Astrocyte (in vitro differentiated cells and primary cell): ENCODE data around the gene PARK7. TPM values are rescaled to one million over a fixed set of nuclear protein-coding genes. Genes with fewer than 3 reads are reported as not detected.

ENCODE experiments used
- DNase-seq: peaks from one replicate; pipeline ENCODE4 v3.0.0-alpha.2; 2010; ENCODE audit warnings: low read depth
- FAIRE-seq: peaks from 2 replicates; lab custom pipeline; 2011; peaks lifted over from hg19 to GRCh38; lab: Jason Lieb, UNC
- H2AFZ ChIP-seq: 2 replicates; pipeline ENCODE4 v1.6.0; 2012; ENCODE audit warnings: low read depth, low read length, inconsistent platforms
- H3K27ac ChIP-seq: 2 replicates; pipeline ENCODE4 v1.5.1; 2011; ENCODE audit warnings: low read depth, low read length, inconsistent platforms
- H3K27me3 ChIP-seq: 2 replicates; pipeline ENCODE4 v1.6.0; 2011; ENCODE audit warnings: low read length, inconsistent platforms; ENCODE audit not compliant: insufficient read depth
- H3K36me3 ChIP-seq: 2 replicates; pipeline ENCODE4 v1.5.1; 2011; ENCODE audit warnings: low read length, inconsistent platforms; ENCODE audit not compliant: insufficient read depth
- H3K4me1 ChIP-seq: 2 replicates; pipeline ENCODE4 v1.5.1; 2011; ENCODE audit warnings: low read length, inconsistent platforms; ENCODE audit not compliant: insufficient read depth
- H3K4me2 ChIP-seq: 2 replicates; pipeline ENCODE4 v1.6.0; 2012; ENCODE audit warnings: low read length, inconsistent platforms
- H3K4me3 ChIP-seq: 2 replicates; pipeline ENCODE4 v1.5.1; 2011; ENCODE audit warnings: low read depth, mild to moderate bottlenecking, low read length, inconsistent platforms; ENCODE audit not compliant: insufficient read depth
- H3K79me2 ChIP-seq: 2 replicates; pipeline ENCODE4 v1.6.0; 2012; ENCODE audit warnings: mild to moderate bottlenecking, low read length, inconsistent platforms; ENCODE audit not compliant: insufficient read depth
- H3K9ac ChIP-seq: 2 replicates; pipeline ENCODE4 v1.6.0; 2012; ENCODE audit warnings: mild to moderate bottlenecking, low read length, inconsistent platforms
- H3K9me3 ChIP-seq: 2 replicates; pipeline ENCODE4 v1.5.1; 2012; ENCODE audit warnings: low read depth, mild to moderate bottlenecking, low read length, inconsistent platforms; ENCODE audit not compliant: insufficient read depth
- H4K20me1 ChIP-seq: 2 replicates; pipeline ENCODE4 v1.6.0; 2012; ENCODE audit warnings: low read length, inconsistent platforms; ENCODE audit not compliant: insufficient read depth
- H3K27ac Mint-ChIP-seq: one replicate; pipeline ENCODE4 v1.8.0; 2021; ENCODE audit warnings: mild to moderate bottlenecking, mixed read lengths; ENCODE audit not compliant: unreplicated experiment
- H3K27me3 Mint-ChIP-seq: one replicate; pipeline ENCODE4 v1.8.0; 2021; ENCODE audit warnings: low read depth, mixed read lengths; ENCODE audit not compliant: unreplicated experiment
- H3K36me3 Mint-ChIP-seq: one replicate; pipeline ENCODE4 v1.8.0; 2021; ENCODE audit warnings: low read depth, mixed read lengths; ENCODE audit not compliant: unreplicated experiment
- H3K4me1 Mint-ChIP-seq: one replicate; pipeline ENCODE4 v1.8.0; 2021; ENCODE audit warnings: low read depth, mixed read lengths; ENCODE audit not compliant: unreplicated experiment
- H3K4me3 Mint-ChIP-seq: one replicate; pipeline ENCODE4 v1.8.0; 2021; ENCODE audit warnings: mild to moderate bottlenecking, moderate library complexity, mixed read lengths; ENCODE audit not compliant: unreplicated experiment
- H3K9me3 Mint-ChIP-seq: one replicate; pipeline ENCODE4 v1.8.0; 2021; ENCODE audit warnings: mild to moderate bottlenecking, mixed read lengths; ENCODE audit not compliant: unreplicated experiment
- EZH2 ChIP-seq: IDR thresholded peaks from 2 replicates; pipeline ENCODE4 v1.6.1; 2012; ENCODE audit warnings: mild to moderate bottlenecking, low read length, inconsistent platforms; ENCODE audit not compliant: insufficient read depth
- total RNA-seq: library from RNA; stranded (reverse); gene quantifications from 2 replicates; pipeline ENCODE4 v1.2.1, GENCODE V29; 2021
- TF ChIP-seq, protein P1 (sequence below): IDR thresholded peaks from 2 replicates; pipeline ENCODE4 v1.5.1; 2011; ENCODE audit warnings: low read depth, mild to moderate bottlenecking, inconsistent platforms, low read length, moderate library complexity; ENCODE audit not compliant: insufficient read depth

PARK7 gene
- total RNA-seq, 1 donor from 2014 or later: 282 TPM

DNA sequence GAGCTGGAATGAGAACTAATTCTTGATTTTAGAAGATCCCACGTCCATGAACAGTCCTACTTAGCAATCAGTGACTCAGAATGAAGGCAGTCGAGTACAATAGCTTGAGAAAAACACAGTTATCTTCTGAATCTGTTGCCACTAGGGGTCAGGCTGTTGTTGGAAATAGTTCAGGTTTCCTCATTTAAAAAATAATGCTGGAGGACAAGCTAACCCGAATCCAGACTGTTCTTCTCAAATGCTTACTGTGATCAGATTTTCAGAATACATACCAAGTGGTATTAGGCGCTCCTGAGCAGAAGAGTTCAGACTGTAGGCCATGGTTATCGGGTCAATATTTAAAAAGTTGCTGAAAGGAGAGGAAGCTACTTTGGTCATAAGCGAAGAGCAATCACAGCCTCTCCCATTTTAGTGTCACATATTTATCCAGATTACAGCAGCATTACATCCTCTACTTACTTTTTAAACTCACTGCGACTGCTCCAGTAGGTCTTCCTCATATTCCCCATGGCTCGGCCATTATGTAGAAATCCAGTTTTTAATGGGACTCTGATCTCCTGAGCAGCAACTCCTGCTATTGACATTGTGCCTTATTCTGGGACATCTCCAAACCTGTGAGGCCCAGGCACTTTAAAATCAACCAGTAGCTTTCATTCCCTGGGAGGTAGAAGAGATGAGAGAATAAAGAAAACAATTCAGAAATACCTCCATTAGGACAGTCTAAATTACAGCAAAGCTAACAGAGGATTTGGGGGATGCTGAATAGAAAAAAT, 53.7 kb downstream of the PARK7 start:
- Histone ChIP-seq H3K36me3 (peaks cover 43% of the 10 kb centered on the region), H3K9ac (peak overlapping the region; percentile 52), H3K9me3 (no peaks in the 10 kb centered on the region), H3K27me3 (no peaks in the 10 kb centered on the region), H4K20me1 (peaks cover 94% of the 10 kb centered on the region), H3K4me3 (no peak overlapping the region), H3K4me2 (peak overlapping the region; percentile 58), H3K27ac (peak overlapping the region; percentile 53), H2AFZ (no peak overlapping the region), H3K79me2 (peaks cover 100% of the 10 kb centered on the region), H3K4me1 (peaks cover 53% of the 10 kb centered on the region)
- peak; percentile 81 for DNase-seq
- Mint-ChIP-seq H3K9me3 (no peaks in the 10 kb centered on the region), H3K4me1 (peaks cover 74% of the 10 kb centered on the region), H3K4me3 (no peak overlapping the region), H3K27me3 (no peaks in the 10 kb centered on the region), H3K36me3 (peaks cover 11% of the 10 kb centered on the region), H3K27ac (peak overlapping the region; percentile 49)
- FAIRE-seq: peak; percentile 97
- no peak for TF ChIP-seq EZH2
- TF ChIP-seq, protein P1, sequence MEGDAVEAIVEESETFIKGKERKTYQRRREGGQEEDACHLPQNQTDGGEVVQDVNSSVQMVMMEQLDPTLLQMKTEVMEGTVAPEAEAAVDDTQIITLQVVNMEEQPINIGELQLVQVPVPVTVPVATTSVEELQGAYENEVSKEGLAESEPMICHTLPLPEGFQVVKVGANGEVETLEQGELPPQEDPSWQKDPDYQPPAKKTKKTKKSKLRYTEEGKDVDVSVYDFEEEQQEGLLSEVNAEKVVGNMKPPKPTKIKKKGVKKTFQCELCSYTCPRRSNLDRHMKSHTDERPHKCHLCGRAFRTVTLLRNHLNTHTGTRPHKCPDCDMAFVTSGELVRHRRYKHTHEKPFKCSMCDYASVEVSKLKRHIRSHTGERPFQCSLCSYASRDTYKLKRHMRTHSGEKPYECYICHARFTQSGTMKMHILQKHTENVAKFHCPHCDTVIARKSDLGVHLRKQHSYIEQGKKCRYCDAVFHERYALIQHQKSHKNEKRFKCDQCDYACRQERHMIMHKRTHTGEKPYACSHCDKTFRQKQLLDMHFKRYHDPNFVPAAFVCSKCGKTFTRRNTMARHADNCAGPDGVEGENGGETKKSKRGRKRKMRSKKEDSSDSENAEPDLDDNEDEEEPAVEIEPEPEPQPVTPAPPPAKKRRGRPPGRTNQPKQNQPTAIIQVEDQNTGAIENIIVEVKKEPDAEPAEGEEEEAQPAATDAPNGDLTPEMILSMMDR: peak; percentile 74

DNA sequence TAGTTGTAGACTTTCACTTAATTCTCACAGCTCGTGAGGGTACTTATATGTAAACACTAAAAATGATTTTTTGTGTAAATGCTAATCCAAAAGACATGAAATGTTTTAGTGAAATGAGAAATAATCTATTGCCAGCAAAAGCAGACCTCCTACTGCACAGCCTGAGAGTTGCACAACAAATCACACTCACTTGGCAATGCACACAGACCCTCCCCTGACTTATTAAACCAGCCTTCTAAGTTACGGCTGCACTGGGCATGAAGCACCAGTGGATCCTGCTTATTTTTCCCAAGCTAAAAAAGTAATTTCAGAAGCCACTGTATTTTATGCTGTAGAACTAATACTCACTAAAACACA, 54.3 kb downstream of the PARK7 start:
- Mint-ChIP-seq H3K9me3 (no peaks in the 10 kb centered on the region), H3K27me3 (no peaks in the 10 kb centered on the region), H3K27ac (no peak overlapping the region), H3K4me1 (peaks cover 70% of the 10 kb centered on the region), H3K36me3 (peaks cover 11% of the 10 kb centered on the region), H3K4me3 (no peak overlapping the region)
- H3K36me3 ChIP-seq: peaks cover 38% of the 10 kb centered on the region
- H2AFZ ChIP-seq: no peak overlapping the region
- H3K4me1 ChIP-seq: peaks cover 58% of the 10 kb centered on the region
- no peaks in the 10 kb centered on the region for H3K27me3 ChIP-seq
- H3K4me3 ChIP-seq: no peak overlapping the region
- H3K79me2 ChIP-seq: peaks cover 100% of the 10 kb centered on the region
- H4K20me1 ChIP-seq: peaks cover 94% of the 10 kb centered on the region
- no peaks in the 10 kb centered on the region for H3K9me3 ChIP-seq
- peak overlapping the region; percentile 58 for H3K4me2 ChIP-seq
- H3K9ac ChIP-seq: peak overlapping the region; percentile 52
- TF ChIP-seq, protein P1: no peak
- no peak for TF ChIP-seq EZH2
- peak overlapping the region; percentile 53 for H3K27ac ChIP-seq
- DNase-seq (no peak), FAIRE-seq (no peak)
